Stomach (tissue), 4 donors: ENCODE data around the gene SH3BP2.

ENCODE experiments used
- POLR2AphosphoS5 ChIP-seq, 3 donors: sonication (generic); formaldehyde crosslinking; IDR thresholded peaks; one replicate each; pipeline ENCODE4 v1.6.1; 2016; ENCODE audit warnings: antibody characterized with exemption in 3 of 3
- TF ChIP-seq, protein P1 (sequence below), 7 experiments: fragments of 450-650 bp in 4 of 7; fragments of 200-600 bp in 3 of 7; sonication (generic) in 3 of 7; IDR thresholded peaks; one replicate each; pipeline ENCODE4 v1.5.1; 2016 to 2019; ENCODE audit warnings: antibody characterized with exemption in 7 of 7, control low read depth in 2 of 7, mild to moderate bottlenecking in 1 of 7

DNA sequence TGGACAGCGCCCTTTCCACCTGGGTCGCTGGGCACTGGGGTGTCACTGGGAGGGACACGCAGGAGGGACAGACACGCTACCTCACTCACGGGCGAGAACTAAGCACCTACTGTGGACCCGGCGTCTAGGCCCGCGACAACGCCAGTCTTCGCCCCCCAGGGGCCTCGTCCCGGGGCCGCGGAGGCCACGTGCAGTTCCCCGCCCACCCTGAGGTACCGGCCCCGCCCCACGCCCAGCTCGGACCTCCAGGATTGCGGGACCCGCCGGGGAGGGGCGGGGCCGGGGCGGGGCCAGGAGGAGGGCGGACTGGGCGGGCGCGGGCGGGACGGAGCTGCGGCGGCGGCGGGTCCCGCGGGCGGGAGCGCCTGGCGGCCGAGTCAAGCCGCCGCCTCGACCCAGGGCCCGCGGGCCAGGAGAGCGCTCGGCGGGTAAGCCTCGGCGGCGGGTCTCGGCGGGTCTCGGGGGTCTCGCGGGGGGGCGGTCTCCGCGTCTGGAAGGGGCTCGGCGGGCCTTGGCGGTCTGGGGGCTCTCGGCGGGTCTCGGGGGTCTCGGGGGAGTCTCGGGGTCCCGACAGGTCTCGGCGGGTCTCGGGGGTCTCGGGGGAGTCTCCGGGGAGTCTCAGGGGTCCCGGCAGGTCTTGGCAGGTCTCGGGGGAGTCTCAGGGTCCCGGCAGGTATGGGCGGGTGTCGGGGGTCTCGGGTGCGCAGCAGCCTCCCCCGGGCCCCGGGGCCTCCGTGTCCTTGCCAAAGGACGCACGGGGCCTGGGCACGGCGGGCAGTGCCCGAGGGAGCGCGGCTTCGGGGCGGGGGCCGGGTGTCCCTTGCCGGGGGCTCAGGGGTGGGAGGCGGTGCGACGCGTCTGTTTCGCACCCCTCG is at the start of gene SH3BP2:
- TF ChIP-seq, protein P1, sequence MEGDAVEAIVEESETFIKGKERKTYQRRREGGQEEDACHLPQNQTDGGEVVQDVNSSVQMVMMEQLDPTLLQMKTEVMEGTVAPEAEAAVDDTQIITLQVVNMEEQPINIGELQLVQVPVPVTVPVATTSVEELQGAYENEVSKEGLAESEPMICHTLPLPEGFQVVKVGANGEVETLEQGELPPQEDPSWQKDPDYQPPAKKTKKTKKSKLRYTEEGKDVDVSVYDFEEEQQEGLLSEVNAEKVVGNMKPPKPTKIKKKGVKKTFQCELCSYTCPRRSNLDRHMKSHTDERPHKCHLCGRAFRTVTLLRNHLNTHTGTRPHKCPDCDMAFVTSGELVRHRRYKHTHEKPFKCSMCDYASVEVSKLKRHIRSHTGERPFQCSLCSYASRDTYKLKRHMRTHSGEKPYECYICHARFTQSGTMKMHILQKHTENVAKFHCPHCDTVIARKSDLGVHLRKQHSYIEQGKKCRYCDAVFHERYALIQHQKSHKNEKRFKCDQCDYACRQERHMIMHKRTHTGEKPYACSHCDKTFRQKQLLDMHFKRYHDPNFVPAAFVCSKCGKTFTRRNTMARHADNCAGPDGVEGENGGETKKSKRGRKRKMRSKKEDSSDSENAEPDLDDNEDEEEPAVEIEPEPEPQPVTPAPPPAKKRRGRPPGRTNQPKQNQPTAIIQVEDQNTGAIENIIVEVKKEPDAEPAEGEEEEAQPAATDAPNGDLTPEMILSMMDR (IDR thresholded peaks at IDR 0.05): no peak
- peak in 1 of 3 donors; percentile 19 for TF ChIP-seq POLR2AphosphoS5 (IDR thresholded peaks at IDR 0.05)
